ENCODE results near the gene GYG2. TPM values are rescaled to one million over a fixed set of nuclear protein-coding genes. Genes with fewer than 3 reads are reported as not detected.

The GYG2 gene
- total RNA-seq, 2 donors from 2014 or later, result 52.6 to 108 TPM

DNA sequence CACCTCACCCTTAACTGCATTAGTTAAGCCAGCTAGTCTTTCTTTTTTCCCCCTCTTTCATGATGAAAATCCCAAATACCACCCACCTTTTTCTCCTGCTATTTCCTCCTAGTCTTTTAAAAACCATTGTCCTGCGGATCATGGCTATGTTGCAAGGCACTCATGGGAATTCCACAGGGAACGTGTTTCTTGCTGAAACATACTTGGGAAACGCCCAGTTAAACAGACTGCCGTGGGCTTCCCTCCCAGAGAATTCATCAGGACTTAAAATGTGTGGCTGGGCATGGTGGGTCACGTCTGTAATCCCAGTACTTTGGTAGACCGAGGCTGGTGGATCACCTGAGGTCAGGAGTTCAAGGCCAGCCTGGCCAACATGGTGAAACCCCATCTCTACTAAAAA is 44.7 kb upstream of the GYG2 start:
- no peak overlapping the region for H3K4me3 ChIP-seq (ENCODE audit: low read length)
- no peaks in the 10 kb centered on the region for H3K4me1 ChIP-seq (ENCODE audit: control insufficient read depth, insufficient read depth, low read length)
- no peak for DNase-seq
- peaks cover 2% of the 10 kb centered on the region for H3K27me3 Mint-ChIP-seq (ENCODE audit: insufficient read depth)
- H3K4me3 Mint-ChIP-seq, result no peak overlapping the region
- 88 to 89% methylated on average over 3 to 6 of the region's 6 CpGs for WGBS, 2 experiments (ENCODE audit: insufficient coverage in 1 of 2, insufficient read length in 1 of 2)
- H3K4me1 Mint-ChIP-seq, result peaks cover 45% of the 10 kb centered on the region
- H3K9ac ChIP-seq (ENCODE audit: extremely low read depth, low read length, poor library complexity, severe bottlenecking), result no peak overlapping the region
- peak overlapping the region; percentile 66 for H3K27ac Mint-ChIP-seq
- peaks cover 4% of the 10 kb centered on the region for H3K9me3 Mint-ChIP-seq
- TF ChIP-seq CTCF (conservative IDR thresholded peaks at IDR 0.05), result no peak
- no peaks in the 10 kb centered on the region for H3K36me3 ChIP-seq (ENCODE audit: control insufficient read depth, insufficient read depth, low read length)
- no peak overlapping the region for H3K27ac ChIP-seq (ENCODE audit: low read depth, low read length)
- peaks cover 4% of the 10 kb centered on the region for H3K9me3 ChIP-seq (ENCODE audit: control insufficient read depth, low read length)
- no peaks in the 10 kb centered on the region for H3K36me3 Mint-ChIP-seq (ENCODE audit: low read depth)
- H3K27me3 ChIP-seq (ENCODE audit: control insufficient read depth, insufficient read depth, low read length, poor library complexity, severe bottlenecking), result no peaks in the 10 kb centered on the region

GRCh38 chrX:2785538-2785937 is 43.2 kb upstream of the GYG2 start:
- WGBS, 2 experiments (ENCODE audit: insufficient coverage in 1 of 2, insufficient read length in 1 of 2), result 95% methylated on average over 4 of the region's 4 CpGs; no CpG with 5 or more reads in 1 of the 2 experiments

GRCh38 chrX:2788980-2789379 is 39.8 kb upstream of the GYG2 start:
- H3K9me3 Mint-ChIP-seq, result no peaks in the 10 kb centered on the region
- peaks cover 27% of the 10 kb centered on the region for H3K4me1 Mint-ChIP-seq
- H3K27me3 Mint-ChIP-seq (ENCODE audit: insufficient read depth), result peaks cover 2% of the 10 kb centered on the region
- TF ChIP-seq CTCF (conservative IDR thresholded peaks at IDR 0.05), result no peak
- 93% methylated on average over 2 of the region's 4 CpGs; no CpG with 5 or more reads in 1 of the 2 experiments for WGBS, 2 experiments (ENCODE audit: insufficient coverage in 1 of 2, insufficient read length in 1 of 2)
- H3K36me3 Mint-ChIP-seq (ENCODE audit: low read depth), result no peaks in the 10 kb centered on the region
- Histone ChIP-seq H3K27me3 (ENCODE audit: control insufficient read depth, insufficient read depth, low read length, poor library complexity, severe bottlenecking) (no peaks in the 10 kb centered on the region), H3K36me3 (ENCODE audit: control insufficient read depth, insufficient read depth, low read length) (no peaks in the 10 kb centered on the region), H3K9ac (ENCODE audit: extremely low read depth, low read length, poor library complexity, severe bottlenecking) (no peak overlapping the region), H3K4me1 (ENCODE audit: control insufficient read depth, insufficient read depth, low read length) (no peaks in the 10 kb centered on the region), H3K9me3 (ENCODE audit: control insufficient read depth, low read length) (no peaks in the 10 kb centered on the region), H3K27ac (ENCODE audit: low read depth, low read length) (no peak overlapping the region), H3K4me3 (ENCODE audit: low read length) (no peak overlapping the region)
- no peak overlapping the region for H3K27ac Mint-ChIP-seq
- DNase-seq, result no peak
- no peak overlapping the region for H3K4me3 Mint-ChIP-seq

More at GRCh38 chrX:2785538-2785937, 43.2 kb upstream of the GYG2 start:
- no peak for TF ChIP-seq CTCF (conservative IDR thresholded peaks at IDR 0.05)
- no peak for DNase-seq
- H3K4me1 Mint-ChIP-seq, result peaks cover 41% of the 10 kb centered on the region
- peaks cover 2% of the 10 kb centered on the region for H3K27me3 Mint-ChIP-seq (ENCODE audit: insufficient read depth)
- Histone ChIP-seq H3K27me3 (ENCODE audit: control insufficient read depth, insufficient read depth, low read length, poor library complexity, severe bottlenecking) (no peaks in the 10 kb centered on the region), H3K36me3 (ENCODE audit: control insufficient read depth, insufficient read depth, low read length) (no peaks in the 10 kb centered on the region), H3K4me1 (ENCODE audit: control insufficient read depth, insufficient read depth, low read length) (no peaks in the 10 kb centered on the region), H3K9me3 (ENCODE audit: control insufficient read depth, low read length) (no peaks in the 10 kb centered on the region), H3K4me3 (ENCODE audit: low read length) (no peak overlapping the region), H3K9ac (ENCODE audit: extremely low read depth, low read length, poor library complexity, severe bottlenecking) (no peak overlapping the region), H3K27ac (ENCODE audit: low read depth, low read length) (no peak overlapping the region)
- H3K9me3 Mint-ChIP-seq, result no peaks in the 10 kb centered on the region
- no peak overlapping the region for H3K27ac Mint-ChIP-seq
- H3K4me3 Mint-ChIP-seq, result no peak overlapping the region
- H3K36me3 Mint-ChIP-seq (ENCODE audit: low read depth), result no peaks in the 10 kb centered on the region
